PC-9 (cell line): ENCODE data around the gene OPTC.

Experiments used
- EZH2 ChIP-seq: fragments of 200-600 bp; sonication (generic); IDR thresholded peaks from 2 replicates; pipeline ENCODE4 v1.8.0; 2017; ENCODE audit warnings: antibody characterized with exemption, low read depth
- TF ChIP-seq, protein P1 (sequence below): fragments of 200-600 bp; sonication (generic); conservative IDR thresholded peaks from 2 replicates; pipeline ENCODE4 v1.6.1; 2017; ENCODE audit warnings: mixed run types, antibody characterized with exemption, mild to moderate bottlenecking, moderate library complexity

DNA sequence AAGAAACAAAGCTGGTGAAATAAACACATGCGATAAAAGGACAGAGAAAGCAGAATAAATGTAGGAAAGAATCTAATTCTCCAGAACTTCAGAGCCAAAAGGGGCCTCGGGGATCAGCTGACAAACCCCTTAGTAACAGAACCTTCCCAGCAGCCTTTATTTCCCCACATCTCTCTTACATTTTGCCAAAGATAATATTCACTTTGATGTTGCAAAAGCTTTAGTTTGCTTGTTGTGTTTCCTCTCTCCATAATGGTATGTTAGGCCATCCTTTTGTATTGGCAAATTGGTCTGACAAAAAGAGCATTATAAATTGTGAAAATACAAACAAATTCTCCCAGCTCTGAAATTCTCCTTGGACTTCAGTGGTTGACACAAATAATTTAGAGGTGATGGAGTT, 54.9 kb downstream of the OPTC start:
- TF ChIP-seq, protein P1, sequence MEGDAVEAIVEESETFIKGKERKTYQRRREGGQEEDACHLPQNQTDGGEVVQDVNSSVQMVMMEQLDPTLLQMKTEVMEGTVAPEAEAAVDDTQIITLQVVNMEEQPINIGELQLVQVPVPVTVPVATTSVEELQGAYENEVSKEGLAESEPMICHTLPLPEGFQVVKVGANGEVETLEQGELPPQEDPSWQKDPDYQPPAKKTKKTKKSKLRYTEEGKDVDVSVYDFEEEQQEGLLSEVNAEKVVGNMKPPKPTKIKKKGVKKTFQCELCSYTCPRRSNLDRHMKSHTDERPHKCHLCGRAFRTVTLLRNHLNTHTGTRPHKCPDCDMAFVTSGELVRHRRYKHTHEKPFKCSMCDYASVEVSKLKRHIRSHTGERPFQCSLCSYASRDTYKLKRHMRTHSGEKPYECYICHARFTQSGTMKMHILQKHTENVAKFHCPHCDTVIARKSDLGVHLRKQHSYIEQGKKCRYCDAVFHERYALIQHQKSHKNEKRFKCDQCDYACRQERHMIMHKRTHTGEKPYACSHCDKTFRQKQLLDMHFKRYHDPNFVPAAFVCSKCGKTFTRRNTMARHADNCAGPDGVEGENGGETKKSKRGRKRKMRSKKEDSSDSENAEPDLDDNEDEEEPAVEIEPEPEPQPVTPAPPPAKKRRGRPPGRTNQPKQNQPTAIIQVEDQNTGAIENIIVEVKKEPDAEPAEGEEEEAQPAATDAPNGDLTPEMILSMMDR = no peak
- TF ChIP-seq EZH2 = no peak
